GM12878 (cell line): ENCODE results near the gene NIBAN1. TPM values are rescaled to one million over a fixed set of nuclear protein-coding genes. Genes with fewer than 3 reads are reported as not detected.

Experiments
- ATAC-seq: fragments of 200-7000 bp; cut with Tn5 transposase; 3 replicates; pipeline ENCODE4 v1.9.1; 2020; ENCODE audit warnings: mild to moderate bottlenecking, moderate library complexity
- BruUV-seq: library from RNA; stranded (reverse); fragments of 400-500 nt; replicated peaks from 2 replicates; lab custom pipeline; 2021; lab: Mats Ljungman, UMichigan
- CTCF ChIA-PET: fragments of 300-600 bp; sonication (Branson Sonifier 250); formaldehyde crosslinking; extraction: SDS; loops from one replicate; lab custom pipeline; 2021; ENCODE audit warnings: inconsistent platforms; lab: Yijun Ruan, JAX
- POLR2A ChIA-PET: fragments of 350-600 bp; formaldehyde crosslinking; extraction: SDS; loops from one replicate; lab custom pipeline; 2021; ENCODE audit warnings: inconsistent platforms; lab: Charles Lee
- RAD21 ChIA-PET: fragments of 300-600 bp; sonication (Branson Sonifier 250); formaldehyde crosslinking; loops from one replicate; lab custom pipeline; 2023; ENCODE audit warnings: antibody characterized with exemption; ENCODE audit not compliant: unreplicated experiment; lab: Charles Lee
- SMC1A ChIA-PET: fragments of 300-600 bp; sonication (Branson Sonifier 250); formaldehyde crosslinking; loops from one replicate; lab custom pipeline; 2023; ENCODE audit not compliant: unreplicated experiment, uncharacterized antibody; lab: Charles Lee
- DNase-seq: peaks from one replicate; pipeline ENCODE4 v3.0.0-alpha.2; 2011; ENCODE audit warnings: low read depth, low spot score
- FAIRE-seq: peaks from 3 replicates; lab custom pipeline; 2011; peaks lifted over from hg19 to GRCh38; lab: Jason Lieb, UNC
- H2AFZ ChIP-seq: 2 replicates; pipeline ENCODE4 v1.6.0; 2011; ENCODE audit warnings: low read depth, low read length, control low read depth; ENCODE audit not compliant: control insufficient read depth
- H3K27ac ChIP-seq: 2 replicates; pipeline ENCODE4 v1.5.1; 2011; ENCODE audit warnings: control low read depth; ENCODE audit not compliant: control insufficient read depth, insufficient read depth
- H3K27me3 ChIP-seq, 2 experiments: replicated peaks in 1 of 2; 2 replicates each; pipeline versions ENCODE4 v1.6.0 to v1.6.1; 2011; ENCODE audit warnings: low read length in 1 of 2; ENCODE audit not compliant: control insufficient read depth in 2 of 2, insufficient read depth in 2 of 2
- H3K36me3 ChIP-seq, 2 experiments: 2 replicates each; pipeline ENCODE4 v1.5.1; 2011; ENCODE audit warnings: low read length in 1 of 2; ENCODE audit not compliant: control insufficient read depth in 2 of 2, insufficient read depth in 2 of 2
- H3K4me1 ChIP-seq: 2 replicates; pipeline ENCODE4 v1.6.1; 2011; ENCODE audit warnings: mild to moderate bottlenecking, low read length, moderate library complexity, mixed read lengths; ENCODE audit not compliant: control insufficient read depth, insufficient read depth
- H3K4me2 ChIP-seq: 2 replicates; pipeline ENCODE4 v1.6.0; 2011; ENCODE audit warnings: control low read depth; ENCODE audit not compliant: control insufficient read depth, insufficient read depth
- H3K4me3 ChIP-seq: fragments of 200-600 bp; sonication (generic); 2 replicates; pipeline ENCODE4 v1.5.1; 2016
- H3K79me2 ChIP-seq: 2 replicates; pipeline ENCODE4 v1.6.0; 2011; ENCODE audit warnings: low read length; ENCODE audit not compliant: control insufficient read depth, insufficient read depth
- H3K9ac ChIP-seq: 2 replicates; pipeline ENCODE4 v1.8.0; 2011; ENCODE audit warnings: low read length, control low read depth, mixed read lengths; ENCODE audit not compliant: control insufficient read depth, insufficient read depth
- H3K9me3 ChIP-seq: replicated peaks from 3 replicates; pipeline ENCODE4 v1.5.1; 2011; ENCODE audit warnings: mild to moderate bottlenecking, low read length; ENCODE audit not compliant: control insufficient read depth, insufficient read depth
- H4K20me1 ChIP-seq: 2 replicates; pipeline ENCODE4 v1.6.0; 2011; ENCODE audit not compliant: control insufficient read depth, insufficient read depth
- CHD4 ChIP-seq: fragments of 200-600 bp; sonication (generic); IDR thresholded peaks from 2 replicates; pipeline ENCODE4 v1.6.1; 2016; ENCODE audit warnings: mild to moderate bottlenecking
- ELK1 ChIP-seq: IDR thresholded peaks from 2 replicates; pipeline ENCODE4 v1.6.1; 2012; ENCODE audit warnings: low read depth, low read length, improper control_type of control experiment
- ETV6 ChIP-seq, 2 experiments: fragments of 450-650 bp in 1 of 2; IDR thresholded peaks in 1 of 2; conservative IDR thresholded peaks in 1 of 2; 2 replicates each; pipeline ENCODE4 v1.6.1; 2014; ENCODE audit warnings: antibody characterized with exemption in 1 of 2, borderline replicate concordance in 1 of 2, low read depth in 1 of 2, mild to moderate bottlenecking in 1 of 2, moderate library complexity in 1 of 2
- KAT2A ChIP-seq: conservative IDR thresholded peaks from 2 replicates; pipeline ENCODE4 v1.6.1; 2011; ENCODE audit warnings: low read depth, low read length; ENCODE audit not compliant: control insufficient read depth
- MTA2 ChIP-seq: fragments of 450-650 bp; IDR thresholded peaks from 2 replicates; pipeline ENCODE4 v1.6.1; 2016; ENCODE audit warnings: low read depth, mild to moderate bottlenecking, moderate library complexity
- SMC3 ChIP-seq: IDR thresholded peaks from 2 replicates; pipeline ENCODE4 v1.6.1; 2011; ENCODE audit warnings: low read length, improper control_type of control experiment, borderline replicate concordance
- ZBTB33 ChIP-seq: fragments of 450-650 bp; IDR thresholded peaks from 2 replicates; pipeline ENCODE4 v1.6.1; 2017; ENCODE audit warnings: mild to moderate bottlenecking
- WGBS: methylation state at CpG from one replicate; pipeline ENCODE4 v1.1.6; 2016; ENCODE audit warnings: low lambda C conversion rate; ENCODE audit not compliant: insufficient replicate concordance, insufficient coverage; ENCODE audit errors: missing lambda C conversion rate; 5-methylcytosine and 5-hydroxymethylcytosine counted together
- in situ Hi-C: fragments of 300-500 bp; cut with MboI; formaldehyde crosslinking; loops from 9 replicates; pipeline ENCODE4 v1.14.3; 2018; ENCODE audit warnings: mixed read lengths
- intact Hi-C: fragments of 100-400 bp; cut with micrococcal nuclease; formaldehyde crosslinking; loops from one replicate; pipeline ENCODE4 v1.14.2; 2022; ENCODE audit not compliant: unreplicated experiment
- polyA plus RNA-seq, 11 experiments: library from polyadenylated mRNA; depleted of rRNA in 4 of 11; unstranded in 6 of 11; stranded (reverse) in 5 of 11; fragments of >200 nt; fragmentation: Nextera tagmentation in 4 of 11; fragmentation: Illumina TruSeq in 1 of 11; extraction: Ambion mirVana in 4 of 11; extraction: Trizol in 1 of 11; gene quantifications; 1 replicate in 1 of 11; 2 replicates in 10 of 11; pipeline versions ENCODE4 v1.2.1 to v1.2.3, GENCODE V29; 2011 to 2016; ENCODE audit warnings: inconsistent platforms in 2 of 11, missing spikeins in 2 of 11, low read depth in 1 of 11
- total RNA-seq, 4 experiments: library from RNA; depleted of rRNA in 3 of 4; stranded (reverse); fragments of >200 nt in 3 of 4; fragmentation: Illumina TruSeq in 1 of 4; extraction: Trizol in 1 of 4; gene quantifications; 2 replicates each; pipeline versions ENCODE4 v1.2.1 to v1.2.3, GENCODE V29; 2013 to 2021

The NIBAN1 gene
- total and polyA plus RNA-seq, 10 of the 15 experiments (the other 5 are each of a cell fraction or from before 2014, with no cell fraction given) = 11.2 to 67.8 (median 44.3) TPM

GRCh38 chr1:184992271-184992670, 18.0 kb upstream of the NIBAN1 start (continued):
- TF ChIP-seq SMC3 (no peak), CHD4 (no peak), ETV6 (conservative IDR thresholded peaks at IDR 0.05 in 1 of 2, IDR thresholded peaks at IDR 0.05 in 1 of 2; ENCODE audit: borderline replicate concordance in 1 of 2, low read depth in 1 of 2) (no peak), ZBTB33 (no peak)

- Histone ChIP-seq H3K36me3 (no peaks in the 10 kb centered on the region), H3K4me1 (no peaks in the 10 kb centered on the region), H3K9ac (no peak overlapping the region), H3K27me3 (no peaks in the 10 kb centered on the region; a peak in 1 of 4 replicates), H3K79me2 (no peaks in the 10 kb centered on the region), H3K27ac (no peak overlapping the region), H4K20me1 (no peaks in the 10 kb centered on the region), H3K9me3 (no peaks in the 10 kb centered on the region; the same call in 2 of the 3 replicates), H3K4me3 (no peak overlapping the region), H3K4me2 (no peak overlapping the region), H2AFZ (no peak overlapping the region)
- ChIA-PET RAD21 (interaction anchor here (0.9 kb wide), 1 partner anchor 180 kb away, joined by 4 read pairs; no protein-coding TSS in a partner anchor), SMC1A (interaction anchor here (0.8 to 2.6 kb wide), 2 partner anchors 185 to 189 kb away, joined by 3 to 9 read pairs; no protein-coding TSS in a partner anchor), POLR2A (no interaction called here), CTCF (interaction anchor here (2.1 kb wide), 1 partner anchor 180 kb away, joined by 5 read pairs; no protein-coding TSS in a partner anchor)
- intact Hi-C loops (no loop called here), in situ Hi-C loops (no loop called here)
- DNase-seq (no peak), FAIRE-seq (no peak), ATAC-seq (no peak)
- 0% methylated on average over 1 of the region's 1 CpG for WGBS
- BruUV-seq = no TSS peak
- TF ChIP-seq MTA2 = no peak
- TF ChIP-seq ELK1 = no peak
- no peak for TF ChIP-seq KAT2A
These were observed 15.9 kb upstream of the NIBAN1 start for GRCh38 chr1:184990204-184990603.
